DND-41 (cell line): ENCODE measurements around the gene STAB2.

Experiments used
- ATAC-seq: fragments of 200-7000 bp; cut with Tn5 transposase; 3 replicates; pipeline ENCODE4 v1.9.1; 2021; ENCODE audit warnings: low read depth; ENCODE audit not compliant: insufficient read depth
- DNase-seq: peaks from one replicate; pipeline ENCODE4 v3.0.0-alpha.2; 2020
- H2AFZ ChIP-seq: 2 replicates; pipeline ENCODE4 v1.6.0; 2012; ENCODE audit warnings: low read depth, low read length
- H3K27ac ChIP-seq: 2 replicates; pipeline ENCODE4 v1.5.1; 2012; ENCODE audit warnings: low read length, inconsistent platforms
- H3K27me3 ChIP-seq: fragments of 200-600 bp; sonication (generic); 2 replicates; pipeline ENCODE4 v1.6.0; 2012; ENCODE audit warnings: low read length, mild to moderate bottlenecking, inconsistent platforms; ENCODE audit not compliant: insufficient read depth, poor library complexity
- H3K36me3 ChIP-seq: 2 replicates; pipeline ENCODE4 v1.5.1; 2012; ENCODE audit warnings: low read length, inconsistent platforms; ENCODE audit not compliant: insufficient read depth
- H3K4me1 ChIP-seq: 2 replicates; pipeline ENCODE4 v1.5.1; 2012; ENCODE audit warnings: mild to moderate bottlenecking, low read length; ENCODE audit not compliant: insufficient read depth
- H3K4me2 ChIP-seq: 2 replicates; pipeline ENCODE4 v1.6.0; 2012; ENCODE audit warnings: mild to moderate bottlenecking, moderate library complexity, low read length, inconsistent platforms; ENCODE audit not compliant: insufficient read depth
- H3K4me3 ChIP-seq, 2 experiments: fragments of 200-600 bp in 1 of 2; shearing (Covaris generic) in 1 of 2; 2 replicates each; pipeline ENCODE4 v1.5.1; 2012 to 2016; ENCODE audit warnings: inconsistent platforms in 2 of 2, low read length in 2 of 2, mild to moderate bottlenecking in 2 of 2, low read depth in 1 of 2, moderate library complexity in 1 of 2
- H3K79me2 ChIP-seq: 2 replicates; pipeline ENCODE4 v1.6.0; 2012; ENCODE audit warnings: low read length, inconsistent platforms; ENCODE audit not compliant: insufficient read depth
- H3K9ac ChIP-seq: 2 replicates; pipeline ENCODE4 v1.6.0; 2012; ENCODE audit warnings: low read depth, mild to moderate bottlenecking, inconsistent platforms, low read length, moderate library complexity
- H3K9me3 ChIP-seq: 2 replicates; pipeline ENCODE4 v1.5.1; 2012; ENCODE audit warnings: low read length, moderate library complexity, mild to moderate bottlenecking, inconsistent platforms; ENCODE audit not compliant: insufficient read depth, severe bottlenecking
- H4K20me1 ChIP-seq: 2 replicates; pipeline ENCODE4 v1.6.0; 2012; ENCODE audit warnings: low read length; ENCODE audit not compliant: insufficient read depth
- CTCF ChIP-seq: IDR thresholded peaks from 2 replicates; pipeline ENCODE4 v1.5.1; 2012; ENCODE audit warnings: borderline replicate concordance, low read length, moderate library complexity, mild to moderate bottlenecking; ENCODE audit not compliant: poor library complexity, severe bottlenecking; ENCODE audit errors: extremely low read depth
- EZH2 ChIP-seq: IDR thresholded peaks from 3 replicates; pipeline ENCODE4 v1.6.1; 2012; ENCODE audit warnings: borderline replicate concordance, low read depth, mild to moderate bottlenecking, moderate library complexity, low read length, inconsistent platforms; ENCODE audit not compliant: severe bottlenecking

The STAB2 gene

GRCh38 chr12:103782399-103782798, 195.3 kb downstream of the STAB2 start:
- TF ChIP-seq CTCF = no peak
- TF ChIP-seq EZH2 = no peak
- no peaks in the 10 kb centered on the region for H4K20me1 ChIP-seq
- no peak overlapping the region for H3K4me2 ChIP-seq
- H2AFZ ChIP-seq = no peak overlapping the region
- H3K4me3 ChIP-seq = no peak overlapping the region
- no peaks in the 10 kb centered on the region for H3K79me2 ChIP-seq
- H3K27me3 ChIP-seq = peaks cover 6% of the 10 kb centered on the region
- H3K9ac ChIP-seq = no peak overlapping the region
- H3K9me3 ChIP-seq = no peaks in the 10 kb centered on the region
- H3K36me3 ChIP-seq = no peaks in the 10 kb centered on the region
- H3K27ac ChIP-seq = no peak overlapping the region
- ATAC-seq (no peak), DNase-seq (no peak)
- no peaks in the 10 kb centered on the region for H3K4me1 ChIP-seq

- Histone ChIP-seq H3K4me2 (no peak overlapping the region), H3K9me3 (no peaks in the 10 kb centered on the region), H3K4me1 (no peaks in the 10 kb centered on the region), H4K20me1 (no peaks in the 10 kb centered on the region), H3K79me2 (no peaks in the 10 kb centered on the region), H3K27me3 (peaks cover 8% of the 10 kb centered on the region), H3K4me3 (no peak overlapping the region), H2AFZ (no peak overlapping the region), H3K27ac (no peak overlapping the region), H3K36me3 (no peaks in the 10 kb centered on the region), H3K9ac (no peak overlapping the region)
- ATAC-seq (no peak), DNase-seq (no peak)
- no peak for TF ChIP-seq CTCF
- no peak for TF ChIP-seq EZH2
Observed at GRCh38 chr12:103783744-103784664, 196.9 kb downstream of the STAB2 start.

GRCh38 chr12:103785243-103786031, 198.4 kb downstream of the STAB2 start:
- Histone ChIP-seq H3K4me2 (no peak overlapping the region), H3K79me2 (no peaks in the 10 kb centered on the region), H4K20me1 (no peaks in the 10 kb centered on the region), H3K9me3 (no peaks in the 10 kb centered on the region), H3K4me1 (no peaks in the 10 kb centered on the region), H3K36me3 (no peaks in the 10 kb centered on the region), H3K27ac (no peak overlapping the region), H3K9ac (no peak overlapping the region), H3K27me3 (peaks cover 8% of the 10 kb centered on the region), H2AFZ (no peak overlapping the region), H3K4me3 (no peak overlapping the region)
- ATAC-seq (no peak), DNase-seq (no peak)
- TF ChIP-seq CTCF = no peak
- no peak for TF ChIP-seq EZH2
